Kidney epithelial cell (primary cell): ENCODE results near the gene RBM44. TPM values are rescaled to one million over a fixed set of nuclear protein-coding genes. Genes with fewer than 3 reads are reported as not detected.

Experiments used
- DNase-seq: peaks from one replicate; pipeline ENCODE4 v3.0.0-alpha.2; 2010; ENCODE audit warnings: low read depth
- H3K27me3 ChIP-seq: 2 replicates; pipeline ENCODE4 v1.6.0; 2011; ENCODE audit warnings: low read length; ENCODE audit not compliant: control insufficient read depth, insufficient read depth
- H3K36me3 ChIP-seq: 2 replicates; pipeline ENCODE4 v1.5.1; 2011; ENCODE audit warnings: low read length; ENCODE audit not compliant: control insufficient read depth, insufficient read depth
- H3K4me3 ChIP-seq: 2 replicates; pipeline ENCODE4 v1.5.1; 2011; ENCODE audit warnings: low read depth, mild to moderate bottlenecking, control low read depth, low read length
- CTCF ChIP-seq: IDR thresholded peaks from 2 replicates; pipeline ENCODE4 v1.5.1; 2011; ENCODE audit warnings: mild to moderate bottlenecking, moderate library complexity, low read length, control low read depth, inconsistent platforms; ENCODE audit not compliant: insufficient read depth, poor library complexity, severe bottlenecking
- total RNA-seq: library from RNA; depleted of rRNA; stranded (reverse); fragments of >200 nt; gene quantifications from 2 replicates; pipeline ENCODE4 v1.2.3, GENCODE V29; 2015

RBM44 gene
- total RNA-seq, 1 donor from 2014 or later, result 0.50 TPM

DNA sequence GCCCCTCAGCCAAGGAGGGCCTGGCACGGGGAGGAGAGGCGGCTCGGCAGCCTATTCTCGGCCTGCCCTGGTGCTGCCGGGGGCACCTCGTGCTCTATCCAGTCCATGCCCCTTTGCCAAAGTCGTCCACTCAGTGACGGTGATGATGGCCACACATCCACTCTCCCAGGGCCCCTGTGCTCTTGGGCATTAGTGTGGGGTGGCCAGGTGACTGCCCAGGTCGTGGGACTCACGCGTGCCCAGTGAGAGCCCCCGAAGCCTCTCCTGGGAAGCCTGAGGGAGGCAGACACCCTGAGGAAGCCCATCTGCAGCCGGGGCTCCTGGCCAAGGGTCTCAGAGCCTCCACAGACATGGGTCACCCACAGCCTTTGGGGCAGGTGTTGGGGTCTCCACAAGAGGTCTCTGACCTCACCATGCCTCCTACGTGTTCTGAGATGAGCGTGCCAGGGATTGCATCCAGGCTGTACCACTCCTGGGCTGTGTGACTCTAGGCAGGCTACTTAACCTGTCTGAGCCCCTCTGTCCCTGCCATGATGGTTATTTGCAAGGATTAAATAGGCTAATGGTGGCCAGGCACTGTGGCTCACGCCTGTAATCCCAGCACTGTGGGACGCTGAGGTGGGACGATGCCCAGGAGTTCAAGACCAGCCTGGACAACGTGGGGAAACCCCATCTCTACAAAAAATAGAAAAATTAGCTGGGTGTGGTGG, 73.8 kb downstream of the RBM44 start:
- DNase-seq, result no peak
- Histone ChIP-seq H3K4me3 (no peak overlapping the region), H3K27me3 (no peaks in the 10 kb centered on the region), H3K36me3 (no peaks in the 10 kb centered on the region)
- TF ChIP-seq CTCF, result no peak

GRCh38 chr2:237873421-237873831, 74.8 kb downstream of the RBM44 start:
- H3K27me3 ChIP-seq, result no peaks in the 10 kb centered on the region
- no peak for DNase-seq
- H3K4me3 ChIP-seq, result no peak overlapping the region
- H3K36me3 ChIP-seq, result no peaks in the 10 kb centered on the region
- no peak for TF ChIP-seq CTCF

GRCh38 chr2:237873897-237874551, 75.4 kb downstream of the RBM44 start:
- TF ChIP-seq CTCF, result no peak
- no peak overlapping the region for H3K4me3 ChIP-seq

DNA sequence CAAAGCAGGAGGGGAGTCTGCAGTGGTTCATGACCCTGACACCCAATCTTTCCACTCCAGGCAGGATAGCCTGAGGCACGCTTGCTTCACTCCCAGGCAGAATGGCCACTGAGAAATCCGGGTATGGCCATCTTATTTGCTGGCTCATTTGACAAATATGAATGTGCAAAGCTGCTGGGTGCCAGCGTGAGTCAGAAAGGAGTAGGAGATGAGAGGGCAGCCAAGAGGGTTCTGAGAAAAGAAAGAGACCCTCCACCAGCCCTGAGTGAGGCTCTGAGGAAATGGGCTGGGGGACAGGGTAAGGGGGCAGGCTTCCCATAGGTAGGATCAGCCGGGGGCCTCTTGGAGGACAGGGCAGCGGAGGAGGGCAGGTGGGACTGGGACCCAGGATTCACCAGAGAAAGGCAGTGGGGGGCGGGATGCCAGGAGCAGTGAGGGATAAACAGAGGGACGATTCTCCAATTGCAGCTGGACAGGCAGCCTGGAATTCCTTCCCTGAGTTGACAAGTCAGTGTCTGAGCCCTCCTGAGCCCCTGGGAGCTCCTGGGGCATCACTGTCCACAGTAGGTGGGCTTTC, 76.1 kb downstream of the RBM44 start:
- DNase-seq, result no peak
- H3K27me3 ChIP-seq, result no peaks in the 10 kb centered on the region

More at GRCh38 chr2:237873897-237874551, 75.4 kb downstream of the RBM44 start:
- no peaks in the 10 kb centered on the region for H3K36me3 ChIP-seq
- no peak for DNase-seq
- H3K27me3 ChIP-seq, result no peaks in the 10 kb centered on the region

DNA sequence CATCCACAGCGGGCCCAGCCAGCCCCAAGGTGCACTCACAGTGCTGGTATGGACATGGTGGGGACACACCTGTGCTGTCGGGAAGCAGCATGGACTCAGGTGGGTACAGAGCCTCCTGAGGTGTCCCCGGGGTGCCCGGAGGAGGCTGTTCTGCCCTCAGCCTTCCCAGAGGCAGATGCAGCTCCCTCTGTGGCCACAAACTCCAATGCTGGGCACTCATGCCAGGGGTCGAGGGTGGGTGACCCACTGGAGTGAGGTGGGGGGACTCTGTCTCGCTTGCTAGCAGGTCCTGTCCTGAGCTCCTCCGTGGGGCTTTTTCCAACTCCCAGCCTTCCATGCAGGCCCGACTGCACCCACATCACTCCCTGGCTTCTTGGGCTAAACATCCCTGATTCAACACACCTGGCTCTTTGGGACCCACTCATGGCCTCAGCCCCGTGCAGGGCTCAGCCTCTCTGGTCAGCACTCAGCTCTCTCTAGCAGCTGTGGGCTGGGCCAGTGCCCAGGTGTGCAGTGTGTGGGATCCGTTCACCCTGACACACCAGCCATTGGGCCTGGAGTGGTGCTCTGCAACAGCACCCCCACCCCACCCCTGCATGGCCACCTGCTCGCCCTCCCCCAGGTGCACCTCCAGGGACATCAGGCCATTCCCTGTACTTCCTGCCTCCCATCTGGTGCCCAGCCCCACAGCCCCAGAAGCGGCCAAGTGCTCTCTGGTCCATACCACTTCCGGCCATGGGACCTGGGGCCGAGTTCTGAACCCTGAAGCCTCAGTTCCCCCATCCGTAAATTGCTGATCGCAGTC, 76.9 kb downstream of the RBM44 start:
- no peak for TF ChIP-seq CTCF
- DNase-seq, result no peak
- no peaks in the 10 kb centered on the region for H3K36me3 ChIP-seq
- H3K4me3 ChIP-seq, result no peak overlapping the region
- no peaks in the 10 kb centered on the region for H3K27me3 ChIP-seq

More for the DNA sequence above, 76.1 kb downstream of the RBM44 start:
- no peak overlapping the region for H3K4me3 ChIP-seq
- H3K36me3 ChIP-seq, result no peaks in the 10 kb centered on the region
- TF ChIP-seq CTCF, result no peak
